ENCODE results near the gene NEK2.

Gene NEK2

GRCh38 chr1:211612786-211613107, 62.7 kb downstream of the NEK2 start:
- no peak for DNase-seq (ENCODE audit: low read depth in 2 of 2, low spot score in 1 of 2)
